OCI-LY3 (cell line): ENCODE measurements around the gene ARHGAP10.

ENCODE experiments used
- EZH2phosphoT487 ChIP-seq: fragments of 200-600 bp; shearing (Covaris generic); IDR thresholded peaks from 2 replicates; pipeline ENCODE4 v1.6.1; 2018; ENCODE audit warnings: antibody characterized with exemption, mixed run types, low read depth
- TF ChIP-seq, protein P1 (sequence below): fragments of 200-600, 300-600 bp; sonication (generic); IDR thresholded peaks from 2 replicates; pipeline ENCODE4 v1.5.1; 2014; ENCODE audit warnings: antibody characterized with exemption, low read length, low read depth

DNA sequence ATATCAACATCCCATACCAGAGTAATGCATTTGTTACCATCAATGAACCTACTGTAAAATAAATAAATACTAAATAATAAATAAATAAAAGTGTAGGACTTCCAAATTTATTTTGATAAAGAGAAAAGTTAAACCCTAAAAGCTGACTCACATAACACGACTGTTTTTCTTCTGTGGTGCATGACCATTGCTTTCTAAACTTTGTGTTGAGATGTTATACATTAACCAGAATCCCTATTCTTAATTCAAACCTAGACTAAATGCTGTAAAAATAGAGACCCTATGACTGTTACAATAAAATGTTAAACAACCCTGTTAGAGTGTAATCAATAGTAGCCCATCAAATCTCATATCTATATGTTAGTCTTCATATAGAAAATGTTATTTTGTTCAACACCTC is 27.0 kb upstream of the ARHGAP10 start:
- no peak for TF ChIP-seq EZH2phosphoT487
- TF ChIP-seq, protein P1, sequence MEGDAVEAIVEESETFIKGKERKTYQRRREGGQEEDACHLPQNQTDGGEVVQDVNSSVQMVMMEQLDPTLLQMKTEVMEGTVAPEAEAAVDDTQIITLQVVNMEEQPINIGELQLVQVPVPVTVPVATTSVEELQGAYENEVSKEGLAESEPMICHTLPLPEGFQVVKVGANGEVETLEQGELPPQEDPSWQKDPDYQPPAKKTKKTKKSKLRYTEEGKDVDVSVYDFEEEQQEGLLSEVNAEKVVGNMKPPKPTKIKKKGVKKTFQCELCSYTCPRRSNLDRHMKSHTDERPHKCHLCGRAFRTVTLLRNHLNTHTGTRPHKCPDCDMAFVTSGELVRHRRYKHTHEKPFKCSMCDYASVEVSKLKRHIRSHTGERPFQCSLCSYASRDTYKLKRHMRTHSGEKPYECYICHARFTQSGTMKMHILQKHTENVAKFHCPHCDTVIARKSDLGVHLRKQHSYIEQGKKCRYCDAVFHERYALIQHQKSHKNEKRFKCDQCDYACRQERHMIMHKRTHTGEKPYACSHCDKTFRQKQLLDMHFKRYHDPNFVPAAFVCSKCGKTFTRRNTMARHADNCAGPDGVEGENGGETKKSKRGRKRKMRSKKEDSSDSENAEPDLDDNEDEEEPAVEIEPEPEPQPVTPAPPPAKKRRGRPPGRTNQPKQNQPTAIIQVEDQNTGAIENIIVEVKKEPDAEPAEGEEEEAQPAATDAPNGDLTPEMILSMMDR, result no peak
